ENCODE measurements around the gene VIPAS39.

Gene VIPAS39

GRCh38 chr14:77457115-77457521 is 283 bp downstream of the VIPAS39 start:
- Histone ChIP-seq H3K36me3 (ENCODE audit: control insufficient read depth, insufficient read depth, low read length) (peaks cover 14% of the 10 kb centered on the region), H3K4me3 (replicated peaks; ENCODE audit: low read depth, low read length) (peak overlapping the region; percentile 96), H3K27me3 (replicated peaks; ENCODE audit: control insufficient read depth, insufficient read depth, low read length) (no peaks in the 10 kb centered on the region)
- TF ChIP-seq, protein P1, sequence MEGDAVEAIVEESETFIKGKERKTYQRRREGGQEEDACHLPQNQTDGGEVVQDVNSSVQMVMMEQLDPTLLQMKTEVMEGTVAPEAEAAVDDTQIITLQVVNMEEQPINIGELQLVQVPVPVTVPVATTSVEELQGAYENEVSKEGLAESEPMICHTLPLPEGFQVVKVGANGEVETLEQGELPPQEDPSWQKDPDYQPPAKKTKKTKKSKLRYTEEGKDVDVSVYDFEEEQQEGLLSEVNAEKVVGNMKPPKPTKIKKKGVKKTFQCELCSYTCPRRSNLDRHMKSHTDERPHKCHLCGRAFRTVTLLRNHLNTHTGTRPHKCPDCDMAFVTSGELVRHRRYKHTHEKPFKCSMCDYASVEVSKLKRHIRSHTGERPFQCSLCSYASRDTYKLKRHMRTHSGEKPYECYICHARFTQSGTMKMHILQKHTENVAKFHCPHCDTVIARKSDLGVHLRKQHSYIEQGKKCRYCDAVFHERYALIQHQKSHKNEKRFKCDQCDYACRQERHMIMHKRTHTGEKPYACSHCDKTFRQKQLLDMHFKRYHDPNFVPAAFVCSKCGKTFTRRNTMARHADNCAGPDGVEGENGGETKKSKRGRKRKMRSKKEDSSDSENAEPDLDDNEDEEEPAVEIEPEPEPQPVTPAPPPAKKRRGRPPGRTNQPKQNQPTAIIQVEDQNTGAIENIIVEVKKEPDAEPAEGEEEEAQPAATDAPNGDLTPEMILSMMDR (IDR thresholded peaks at IDR 0.05; ENCODE audit: insufficient read depth, low read length, poor library complexity, severe bottlenecking), result no peak
- no peak for DNase-seq (ENCODE audit: extremely low read depth, insufficient read length)

GRCh38 chr14:77455966-77456640 is 1.3 kb downstream of the VIPAS39 start:
- no peaks in the 10 kb centered on the region for H3K27me3 ChIP-seq (replicated peaks; ENCODE audit: control insufficient read depth, insufficient read depth, low read length)
- peak overlapping the region; percentile 96 for H3K4me3 ChIP-seq (replicated peaks; ENCODE audit: low read depth, low read length)
- TF ChIP-seq, protein P1 (IDR thresholded peaks at IDR 0.05; ENCODE audit: insufficient read depth, low read length, poor library complexity, severe bottlenecking), result no peak
- H3K36me3 ChIP-seq (ENCODE audit: control insufficient read depth, insufficient read depth, low read length), result peaks cover 8% of the 10 kb centered on the region; the same call in 1 of the 2 replicates
- no peak for DNase-seq (ENCODE audit: extremely low read depth, insufficient read length)

- Histone ChIP-seq H3K4me3 (replicated peaks; ENCODE audit: low read depth, low read length) (no peak overlapping the region), H3K36me3 (ENCODE audit: control insufficient read depth, insufficient read depth, low read length) (peaks cover 13% of the 10 kb centered on the region), H3K27me3 (replicated peaks; ENCODE audit: control insufficient read depth, insufficient read depth, low read length) (no peaks in the 10 kb centered on the region)
- TF ChIP-seq, protein P1 (IDR thresholded peaks at IDR 0.05; ENCODE audit: insufficient read depth, low read length, poor library complexity, severe bottlenecking), result no peak
- no peak for DNase-seq (ENCODE audit: extremely low read depth, insufficient read length)
Measured at GRCh38 chr14:77442196-77442595, 15.2 kb downstream of the VIPAS39 start.

GRCh38 chr14:77439861-77440260 is 17.5 kb downstream of the VIPAS39 start:
- H3K27me3 ChIP-seq (replicated peaks; ENCODE audit: control insufficient read depth, insufficient read depth, low read length), result no peaks in the 10 kb centered on the region
- no peak for DNase-seq (ENCODE audit: extremely low read depth, insufficient read length)
- TF ChIP-seq, protein P1 (IDR thresholded peaks at IDR 0.05; ENCODE audit: insufficient read depth, low read length, poor library complexity, severe bottlenecking), result no peak
- peaks cover 15% of the 10 kb centered on the region for H3K36me3 ChIP-seq (ENCODE audit: control insufficient read depth, insufficient read depth, low read length)
- no peak overlapping the region for H3K4me3 ChIP-seq (replicated peaks; ENCODE audit: low read depth, low read length)

GRCh38 chr14:77438596-77438995 is 18.8 kb downstream of the VIPAS39 start:
- TF ChIP-seq, protein P1 (IDR thresholded peaks at IDR 0.05; ENCODE audit: insufficient read depth, low read length, poor library complexity, severe bottlenecking), result no peak
- Histone ChIP-seq H3K4me3 (replicated peaks; ENCODE audit: low read depth, low read length) (no peak overlapping the region), H3K36me3 (ENCODE audit: control insufficient read depth, insufficient read depth, low read length) (peaks cover 14% of the 10 kb centered on the region), H3K27me3 (replicated peaks; ENCODE audit: control insufficient read depth, insufficient read depth, low read length) (no peaks in the 10 kb centered on the region)
- DNase-seq (ENCODE audit: extremely low read depth, insufficient read length), result no peak

Data from GM06990 (cell line).